KMS-11 (cell line): ENCODE measurements around the gene DNAH17.

Experiments
- H2AFZ ChIP-seq: fragments of 200-600 bp; sonication (generic); 2 replicates; pipeline ENCODE4 v1.6.1; 2016; ENCODE audit warnings: antibody characterized with exemption, mixed run types, low read depth
- H3K27ac ChIP-seq: fragments of 200-600 bp; sonication (generic); 2 replicates; pipeline ENCODE4 v1.6.1; 2016; ENCODE audit warnings: mild to moderate bottlenecking, mixed run types
- H3K27me3 ChIP-seq: fragments of 200-600 bp; sonication (generic); 2 replicates; pipeline ENCODE4 v1.6.1; 2017; ENCODE audit warnings: mild to moderate bottlenecking, low read depth, mixed run types, moderate library complexity; ENCODE audit not compliant: insufficient read depth
- H3K36me3 ChIP-seq: fragments of 200-600 bp; sonication (generic); 2 replicates; pipeline ENCODE4 v1.6.1; 2017; ENCODE audit warnings: mild to moderate bottlenecking, mixed run types; ENCODE audit not compliant: insufficient read depth
- H3K4me1 ChIP-seq: fragments of 200-600 bp; sonication (generic); 2 replicates; pipeline ENCODE4 v1.6.1; 2016; ENCODE audit warnings: mild to moderate bottlenecking, low read depth, mixed run types; ENCODE audit not compliant: poor library complexity, severe bottlenecking
- H3K4me2 ChIP-seq: fragments of 200-600 bp; sonication (generic); 2 replicates; pipeline ENCODE4 v1.7.0; 2016; ENCODE audit warnings: mild to moderate bottlenecking, mixed run types
- H3K4me3 ChIP-seq: fragments of 200-600 bp; sonication (generic); IDR thresholded peaks from 2 replicates; pipeline ENCODE4 v1.6.1; 2017; ENCODE audit warnings: low read depth, low read length, mixed read lengths; ENCODE audit not compliant: insufficient read depth
- H3K79me2 ChIP-seq: fragments of 200-600 bp; sonication (generic); 2 replicates; pipeline ENCODE4 v1.6.1; 2016; ENCODE audit warnings: low read depth, mixed run types; ENCODE audit not compliant: insufficient read depth
- H3K9ac ChIP-seq: fragments of 200-600 bp; sonication (generic); 2 replicates; pipeline ENCODE4 v1.6.1; 2016; ENCODE audit warnings: mild to moderate bottlenecking, mixed run types
- H4K20me1 ChIP-seq: fragments of 200-600 bp; sonication (generic); 2 replicates; pipeline ENCODE4 v1.6.1; 2016; ENCODE audit warnings: mild to moderate bottlenecking, mixed run types; ENCODE audit not compliant: insufficient read depth
- TF ChIP-seq, protein P1 (sequence below): fragments of 200-600 bp; sonication (generic); conservative IDR thresholded peaks from 2 replicates; pipeline ENCODE4 v1.6.1; 2017; ENCODE audit warnings: low read depth, mild to moderate bottlenecking, antibody characterized with exemption, low read length, moderate library complexity, mixed read lengths

The DNAH17 gene

DNA sequence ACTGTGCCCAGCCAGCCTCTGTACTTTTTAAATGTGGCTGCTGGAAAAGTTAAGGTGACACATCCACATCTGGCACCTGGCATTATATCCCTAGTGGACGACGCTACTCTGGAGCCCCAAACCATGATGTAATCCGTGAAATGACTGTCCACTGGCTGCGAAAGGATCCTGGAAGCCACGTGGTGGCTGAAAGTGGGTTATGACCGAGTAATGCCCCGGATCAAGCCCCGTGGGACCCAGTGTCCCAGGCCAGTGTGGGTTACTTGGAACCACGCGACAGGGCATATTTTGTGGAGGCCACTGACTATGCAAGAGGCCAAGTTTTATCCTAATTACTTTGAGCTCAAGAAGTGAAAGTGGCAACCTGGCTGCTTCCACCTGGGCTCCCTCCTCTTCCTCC, 119.1 kb downstream of the DNAH17 start:
- no peak overlapping the region for H3K4me3 ChIP-seq
- TF ChIP-seq, protein P1, sequence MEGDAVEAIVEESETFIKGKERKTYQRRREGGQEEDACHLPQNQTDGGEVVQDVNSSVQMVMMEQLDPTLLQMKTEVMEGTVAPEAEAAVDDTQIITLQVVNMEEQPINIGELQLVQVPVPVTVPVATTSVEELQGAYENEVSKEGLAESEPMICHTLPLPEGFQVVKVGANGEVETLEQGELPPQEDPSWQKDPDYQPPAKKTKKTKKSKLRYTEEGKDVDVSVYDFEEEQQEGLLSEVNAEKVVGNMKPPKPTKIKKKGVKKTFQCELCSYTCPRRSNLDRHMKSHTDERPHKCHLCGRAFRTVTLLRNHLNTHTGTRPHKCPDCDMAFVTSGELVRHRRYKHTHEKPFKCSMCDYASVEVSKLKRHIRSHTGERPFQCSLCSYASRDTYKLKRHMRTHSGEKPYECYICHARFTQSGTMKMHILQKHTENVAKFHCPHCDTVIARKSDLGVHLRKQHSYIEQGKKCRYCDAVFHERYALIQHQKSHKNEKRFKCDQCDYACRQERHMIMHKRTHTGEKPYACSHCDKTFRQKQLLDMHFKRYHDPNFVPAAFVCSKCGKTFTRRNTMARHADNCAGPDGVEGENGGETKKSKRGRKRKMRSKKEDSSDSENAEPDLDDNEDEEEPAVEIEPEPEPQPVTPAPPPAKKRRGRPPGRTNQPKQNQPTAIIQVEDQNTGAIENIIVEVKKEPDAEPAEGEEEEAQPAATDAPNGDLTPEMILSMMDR = no peak
- H3K79me2 ChIP-seq = no peaks in the 10 kb centered on the region
- H2AFZ ChIP-seq = no peak overlapping the region
- no peak overlapping the region for H3K9ac ChIP-seq
- no peaks in the 10 kb centered on the region for H3K36me3 ChIP-seq
- H4K20me1 ChIP-seq = no peaks in the 10 kb centered on the region
- H3K27ac ChIP-seq = no peak overlapping the region
- no peaks in the 10 kb centered on the region for H3K4me1 ChIP-seq
- H3K4me2 ChIP-seq = no peak overlapping the region
- H3K27me3 ChIP-seq = 0 out of 2 replicates have a peak, but pooled peaks cover 3% of the 10 kb centered on the region

DNA sequence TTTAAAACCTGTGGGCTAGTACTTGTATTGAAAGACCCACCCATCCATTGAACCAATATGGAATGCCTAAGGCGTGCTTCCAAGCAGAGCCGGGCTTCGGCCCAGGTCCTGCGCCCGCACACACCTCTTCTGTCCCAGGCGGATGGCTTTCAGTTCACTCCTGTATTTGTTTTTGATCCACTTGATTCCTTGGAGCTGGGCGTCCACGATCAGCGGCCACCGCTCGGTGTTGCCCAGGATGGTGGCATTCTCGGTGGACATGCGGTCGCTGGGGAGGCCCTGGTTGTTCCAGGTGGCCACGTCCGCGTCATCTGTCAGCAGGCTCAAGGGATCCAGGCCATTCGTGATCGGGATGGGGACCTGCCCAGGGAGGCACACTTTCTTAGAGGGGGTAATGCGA, 122.8 kb downstream of the DNAH17 start:
- Histone ChIP-seq H3K4me1 (no peaks in the 10 kb centered on the region), H4K20me1 (no peaks in the 10 kb centered on the region), H3K27me3 (0 out of 2 replicates have a peak, but pooled peaks cover 3% of the 10 kb centered on the region), H3K36me3 (no peaks in the 10 kb centered on the region), H3K4me2 (no peak overlapping the region), H2AFZ (no peak overlapping the region), H3K79me2 (no peaks in the 10 kb centered on the region), H3K27ac (no peak overlapping the region), H3K9ac (no peak overlapping the region), H3K4me3 (no peak overlapping the region)
- TF ChIP-seq, protein P1 = no peak

DNA sequence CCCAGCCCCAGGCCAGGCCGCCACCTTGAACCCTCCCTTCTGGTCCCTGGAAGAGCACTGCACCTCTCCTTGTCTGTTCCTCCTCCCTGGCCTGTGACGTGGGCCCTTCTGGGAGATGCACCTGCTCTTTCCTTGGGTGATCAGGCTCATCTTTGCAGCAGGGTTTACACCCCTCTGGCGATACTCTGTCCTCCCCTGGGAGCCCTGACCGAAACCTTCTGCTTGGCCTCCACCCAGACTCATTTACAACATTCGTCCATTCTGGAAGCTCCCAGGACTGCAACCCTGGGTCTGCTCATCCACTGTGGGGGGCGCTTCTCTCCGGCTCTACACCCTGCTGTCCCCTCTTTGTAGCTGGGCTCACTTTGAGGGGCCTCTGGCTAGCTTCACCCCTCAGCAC, 125.4 kb downstream of the DNAH17 start:
- no peaks in the 10 kb centered on the region for H3K4me1 ChIP-seq
- H3K4me3 ChIP-seq = no peak overlapping the region
- no peaks in the 10 kb centered on the region for H3K36me3 ChIP-seq
- H3K27ac ChIP-seq = no peak overlapping the region
- H3K4me2 ChIP-seq = no peak overlapping the region
- H3K9ac ChIP-seq = no peak overlapping the region
- no peaks in the 10 kb centered on the region for H4K20me1 ChIP-seq
- H3K79me2 ChIP-seq = no peaks in the 10 kb centered on the region
- TF ChIP-seq, protein P1 = no peak
- no peak overlapping the region for H2AFZ ChIP-seq
- 0 out of 2 replicates have a peak, but pooled peaks cover 3% of the 10 kb centered on the region for H3K27me3 ChIP-seq

DNA sequence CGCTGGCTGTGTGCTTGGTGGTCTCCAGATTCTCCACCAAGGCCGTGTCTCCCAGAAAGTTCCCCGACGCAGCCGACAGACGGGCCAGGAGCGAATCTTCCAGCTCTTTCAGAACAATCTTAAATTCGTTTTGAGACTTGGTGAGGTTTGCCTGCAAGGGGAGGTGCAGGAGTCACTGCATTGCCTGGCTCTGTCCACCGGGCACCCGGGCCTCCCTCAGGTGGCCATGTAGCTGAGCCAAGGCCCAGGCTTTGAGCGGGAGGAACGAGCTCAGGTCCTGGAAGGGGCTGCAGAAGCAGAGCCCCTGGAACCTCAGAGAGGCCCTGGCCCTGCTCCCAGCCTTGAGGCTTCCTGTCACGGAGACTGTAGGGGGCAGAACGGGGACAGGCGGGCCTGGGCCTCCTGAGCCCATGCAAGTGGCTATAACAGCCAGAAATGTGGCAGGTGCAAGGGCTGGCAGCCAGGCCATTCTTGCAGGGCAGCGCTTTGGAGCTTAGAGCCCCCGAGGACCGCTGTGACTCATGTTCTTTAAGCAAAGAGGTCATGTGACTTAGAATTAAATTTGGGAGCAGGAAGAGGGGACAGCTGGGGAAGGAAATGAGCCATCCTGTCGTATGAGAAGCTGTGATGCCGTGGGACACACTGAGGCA, 126.4 kb downstream of the DNAH17 start:
- TF ChIP-seq, protein P1 = no peak
- Histone ChIP-seq H3K4me1 (no peaks in the 10 kb centered on the region), H3K27ac (no peak overlapping the region), H4K20me1 (no peaks in the 10 kb centered on the region), H3K9ac (no peak overlapping the region), H2AFZ (no peak overlapping the region), H3K27me3 (0 out of 2 replicates have a peak, but pooled peaks cover 3% of the 10 kb centered on the region), H3K4me2 (no peak overlapping the region), H3K4me3 (no peak overlapping the region), H3K79me2 (no peaks in the 10 kb centered on the region), H3K36me3 (no peaks in the 10 kb centered on the region)
